Measurements from ENCODE around the gene AHRR.

GRCh38 chr5:373710-374602 is 52.4 kb downstream of the AHRR start:
- TF ChIP-seq MAX (CRISPR knock-in tag; IDR thresholded peaks at IDR 0.05) (no peak), CC2D1A (IDR thresholded peaks at IDR 0.05) (no peak), ZNF253 (CRISPR knock-in tag; conservative IDR thresholded peaks at IDR 0.05) (no peak), RAD51 (IDR thresholded peaks at IDR 0.05; ENCODE audit: borderline replicate concordance, low read depth) (no peak), MTA1 (IDR thresholded peaks at IDR 0.05; ENCODE audit: borderline replicate concordance) (no peak), ATF2 (CRISPR knock-in tag; IDR thresholded peaks at IDR 0.05) (no peak), SETDB1 (IDR thresholded peaks at IDR 0.05; ENCODE audit: low read length) (no peak)
